HEK293 (cell line): Measurements from ENCODE around the gene ADAMTS10.

Source experiments
- AEBP2 ChIP-seq: fragments of 450-650 bp; formaldehyde crosslinking; IDR thresholded peaks from 2 replicates; pipeline ENCODE4 v1.5.1; 2016; ENCODE audit warnings: missing biosample characterization, missing genetic modification characterization, borderline replicate concordance
- EGR2 ChIP-seq: fragments of 450-650 bp; formaldehyde crosslinking; IDR thresholded peaks from 2 replicates; pipeline ENCODE4 v1.5.1; 2016; ENCODE audit warnings: low read depth, missing biosample characterization, missing genetic modification characterization
- GLI4 ChIP-seq: fragments of 450-650 bp; formaldehyde crosslinking; IDR thresholded peaks from 2 replicates; pipeline ENCODE4 v1.5.1; 2016; ENCODE audit warnings: missing biosample characterization, missing genetic modification characterization
- KLF17 ChIP-seq: fragments of 450-650 bp; formaldehyde crosslinking; IDR thresholded peaks from 2 replicates; pipeline ENCODE4 v1.5.1; 2016; ENCODE audit warnings: missing biosample characterization, missing genetic modification characterization
- PRDM2 ChIP-seq: fragments of 450-650 bp; formaldehyde crosslinking; IDR thresholded peaks from 2 replicates; pipeline ENCODE4 v1.5.1; 2016; ENCODE audit warnings: missing biosample characterization, missing genetic modification characterization, borderline replicate concordance
- PRDM6 ChIP-seq: fragments of 450-650 bp; formaldehyde crosslinking; IDR thresholded peaks from 2 replicates; pipeline ENCODE4 v1.5.1; 2017; ENCODE audit warnings: missing biosample characterization, missing genetic modification characterization
- RBAK ChIP-seq: fragments of 450-650 bp; formaldehyde crosslinking; IDR thresholded peaks from 2 replicates; pipeline ENCODE4 v1.5.1; 2016; ENCODE audit warnings: missing biosample characterization, missing genetic modification characterization
- SCRT1 ChIP-seq: fragments of 450-650 bp; formaldehyde crosslinking; IDR thresholded peaks from 2 replicates; pipeline ENCODE4 v1.5.1; 2016; ENCODE audit warnings: missing biosample characterization, missing genetic modification characterization, borderline replicate concordance
- ZBTB49 ChIP-seq: fragments of 450-650 bp; formaldehyde crosslinking; IDR thresholded peaks from 2 replicates; pipeline ENCODE4 v1.5.1; 2016; ENCODE audit warnings: missing biosample characterization, missing genetic modification characterization, low read depth
- ZNF16 ChIP-seq: fragments of 450-650 bp; formaldehyde crosslinking; IDR thresholded peaks from 2 replicates; pipeline ENCODE4 v1.5.1; 2016; ENCODE audit warnings: low read depth, missing biosample characterization, missing genetic modification characterization
- ZNF2 ChIP-seq: fragments of 450-650 bp; formaldehyde crosslinking; IDR thresholded peaks from 2 replicates; pipeline ENCODE4 v1.5.1; 2016; ENCODE audit warnings: missing biosample characterization, missing genetic modification characterization
- ZNF223 ChIP-seq: fragments of 450-650 bp; formaldehyde crosslinking; IDR thresholded peaks from 2 replicates; pipeline ENCODE4 v1.5.1; 2016; ENCODE audit warnings: missing biosample characterization, missing genetic modification characterization
- ZNF239 ChIP-seq: fragments of 450-650 bp; formaldehyde crosslinking; IDR thresholded peaks from 2 replicates; pipeline ENCODE4 v1.5.1; 2016; ENCODE audit warnings: missing biosample characterization, missing genetic modification characterization
- ZNF248 ChIP-seq: fragments of 450-650 bp; formaldehyde crosslinking; IDR thresholded peaks from 2 replicates; pipeline ENCODE4 v1.5.1; 2017; ENCODE audit warnings: missing biosample characterization, missing genetic modification characterization
- ZNF274 ChIP-seq, 2 experiments: fragments of 200-500 bp in 1 of 2; fragments of 450-650 bp in 1 of 2; sonication (Bioruptor generic) in 1 of 2; formaldehyde crosslinking in 1 of 2; IDR thresholded peaks; 2 replicates each; pipeline versions ENCODE4 v1.5.1 to v1.6.1; 2014 to 2016; ENCODE audit warnings: borderline replicate concordance in 1 of 2, inconsistent platforms in 1 of 2, low read length in 1 of 2, missing biosample characterization in 1 of 2, missing genetic modification characterization in 1 of 2
- ZNF324 ChIP-seq: fragments of 450-650 bp; formaldehyde crosslinking; IDR thresholded peaks from 2 replicates; pipeline ENCODE4 v1.5.1; 2016; ENCODE audit warnings: missing biosample characterization, missing genetic modification characterization
- ZNF335 ChIP-seq: fragments of 450-650 bp; formaldehyde crosslinking; conservative IDR thresholded peaks from 2 replicates; pipeline ENCODE4 v1.5.1; 2016; ENCODE audit warnings: missing biosample characterization, missing genetic modification characterization
- ZNF366 ChIP-seq: fragments of 450-650 bp; formaldehyde crosslinking; conservative IDR thresholded peaks from 2 replicates; pipeline ENCODE4 v1.5.1; 2016; ENCODE audit warnings: missing biosample characterization, missing genetic modification characterization
- ZNF398 ChIP-seq: fragments of 450-650 bp; formaldehyde crosslinking; IDR thresholded peaks from 2 replicates; pipeline ENCODE4 v1.5.1; 2017; ENCODE audit warnings: missing biosample characterization, missing genetic modification characterization
- ZNF510 ChIP-seq: fragments of 450-650 bp; formaldehyde crosslinking; IDR thresholded peaks from 2 replicates; pipeline ENCODE4 v1.5.1; 2018; ENCODE audit warnings: mild to moderate bottlenecking, missing genetic modification characterization, missing biosample characterization; ENCODE audit not compliant: insufficient replicate concordance
- ZNF664 ChIP-seq: fragments of 450-650 bp; formaldehyde crosslinking; IDR thresholded peaks from 2 replicates; pipeline ENCODE4 v1.5.1; 2016; ENCODE audit warnings: missing biosample characterization, missing genetic modification characterization
- ZNF701 ChIP-seq: fragments of 450-650 bp; formaldehyde crosslinking; IDR thresholded peaks from 2 replicates; pipeline ENCODE4 v1.5.1; 2016; ENCODE audit warnings: missing biosample characterization, missing genetic modification characterization
- ZNF76 ChIP-seq: fragments of 450-650 bp; formaldehyde crosslinking; IDR thresholded peaks from 2 replicates; pipeline ENCODE4; 2016; ENCODE audit warnings: low read depth, missing biosample characterization, missing genetic modification characterization, borderline replicate concordance

Gene ADAMTS10

GRCh38 chr19:8610041-8610935, at the start of gene ADAMTS10 (continued):
- TF ChIP-seq PRDM6 (no peak), SCRT1 (tag by site-specific recombination) (0 out of 2 replicates have a peak, but pooled peaks have one; percentile 22), AEBP2 (tag by site-specific recombination) (no peak), ZNF2 (tag by site-specific recombination) (peak; percentile 96), ZNF76 (tag by site-specific recombination) (peak; percentile 54; the same call in 1 of the 2 replicates), EGR2 (peak; percentile 87), GLI4 (tag by site-specific recombination) (0 out of 2 replicates have a peak, but pooled peaks have one; percentile 88), ZNF223 (tag by site-specific recombination) (no peak), ZNF398 (tag by site-specific recombination) (peak; percentile 63; the same call in 1 of the 2 replicates), ZNF664 (tag by site-specific recombination) (no peak), ZNF366 (no peak), ZNF274 (IDR thresholded peaks at IDR 0.05; ENCODE audit: low read length) (no peak), ZNF274 (tag by site-specific recombination; IDR thresholded peaks at IDR 0.05; ENCODE audit: borderline replicate concordance) (no peak), PRDM2 (tag by site-specific recombination) (no peak), ZBTB49 (tag by site-specific recombination) (no peak), ZNF16 (tag by site-specific recombination) (no peak), ZNF239 (peak; percentile 23; the same call in 1 of the 2 replicates), ZNF248 (tag by site-specific recombination) (no peak), KLF17 (tag by site-specific recombination) (peak; percentile 63), ZNF324 (tag by site-specific recombination) (peak; percentile 72), RBAK (tag by site-specific recombination) (no peak), ZNF510 (tag by site-specific recombination) (no peak), ZNF701 (tag by site-specific recombination) (no peak), ZNF335 (tag by site-specific recombination) (peak; percentile 89)
